Gastroesophageal sphincter (tissue), 4 donors: ENCODE data around the gene ZNF599. TPM values are rescaled to one million over a fixed set of nuclear protein-coding genes. Genes with fewer than 3 reads are reported as not detected.
"Not testable (repeated sequence)": the region's sequence is repeated elsewhere in the genome, so short reads cannot be mapped to it uniquely, and the experiment has no call there.

ENCODE experiments used
- ATAC-seq: fragments of 150-250 bp; one replicate; pipeline ENCODE4 v1.9.1; 2016; ENCODE audit warnings: mild to moderate bottlenecking, moderate library complexity
- H3K27ac ChIP-seq, 4 donors: fragments of 200-600 bp; sonication (generic) in 3 of 4; 1 replicate in 3 of 4; 2 replicates in 1 of 4; pipeline ENCODE4 v1.5.1; 2016 to 2019
- H3K27me3 ChIP-seq: fragments of 200-600 bp; sonication (generic); one replicate; pipeline ENCODE4 v1.5.1; 2019
- H3K36me3 ChIP-seq, 2 donors: fragments of 200-600 bp; sonication (generic); one replicate each; pipeline ENCODE4 v1.5.1; 2019; ENCODE audit warnings: control low read depth in 1 of 2
- H3K4me1 ChIP-seq, 3 donors: fragments of 200-600 bp; sonication (generic); 1 replicate in 2 of 3; 2 replicates in 1 of 3; pipeline ENCODE4 v1.5.1; 2016 to 2019; ENCODE audit warnings: control low read depth in 2 of 3
- H3K4me3 ChIP-seq, 2 donors: fragments of 200-600 bp; sonication (generic); one replicate each; pipeline ENCODE4 v1.5.1; 2019; ENCODE audit warnings: mild to moderate bottlenecking in 1 of 2, moderate library complexity in 1 of 2
- H3K9me3 ChIP-seq, 3 donors: fragments of 200-600 bp; sonication (generic); one replicate each; pipeline ENCODE4 v1.5.1; 2017 to 2019; ENCODE audit warnings: control low read depth in 2 of 3
- CTCF ChIP-seq, 4 experiments: fragments of 200-600 bp in 2 of 4; fragments of 450-650 bp in 2 of 4; sonication (generic) in 1 of 4; IDR thresholded peaks; one replicate each; pipeline ENCODE4 v1.5.1; 2017 to 2019; ENCODE audit warnings: antibody characterized with exemption in 4 of 4, mild to moderate bottlenecking in 2 of 4, moderate library complexity in 2 of 4
- EP300 ChIP-seq: sonication (generic); formaldehyde crosslinking; IDR thresholded peaks from one replicate; pipeline ENCODE4 v1.6.1; 2017; ENCODE audit warnings: antibody characterized with exemption, mild to moderate bottlenecking
- POLR2A ChIP-seq, 2 donors: fragments of 450-650 bp; IDR thresholded peaks; one replicate each; pipeline ENCODE4 v1.6.1; 2017; ENCODE audit warnings: antibody characterized with exemption in 2 of 2, mild to moderate bottlenecking in 2 of 2, moderate library complexity in 1 of 2
- POLR2AphosphoS5 ChIP-seq: sonication (generic); formaldehyde crosslinking; IDR thresholded peaks from one replicate; pipeline ENCODE4 v1.6.1; 2017; ENCODE audit warnings: antibody characterized with exemption
- WGBS, 2 donors: methylation state at CpG; one replicate each; pipeline ENCODE4 v1.1.5; 2018; ENCODE audit warnings: low coverage in 1 of 2; 5-methylcytosine and 5-hydroxymethylcytosine counted together
- total RNA-seq, 4 donors: library from RNA; depleted of rRNA; stranded (reverse); fragments of >200 nt; gene quantifications; one replicate each; pipeline ENCODE4 v1.1.0, GENCODE V29; 2016

ZNF599 gene
- total RNA-seq, 4 donors from 2014 or later, result 4.8 to 7.1 (median 5.6) TPM

GRCh38 chr19:34804115-34804514 lies 31.1 kb upstream of the ZNF599 start:
- WGBS, 2 donors, result 83 to 85% methylated on average over 4 of the region's 4 CpGs
- no peak for TF ChIP-seq CTCF (IDR thresholded peaks at IDR 0.05)
- TF ChIP-seq POLR2A (IDR thresholded peaks at IDR 0.05), result no peak
- TF ChIP-seq EP300, result no peak
- no peak for TF ChIP-seq POLR2AphosphoS5
- no peak for ATAC-seq

GRCh38 chr19:34796953-34797352 lies 23.9 kb upstream of the ZNF599 start:
- not testable (repeated sequence) for ATAC-seq, H3K27me3 ChIP-seq, H3K4me1 ChIP-seq, H3K4me3 ChIP-seq, H3K27ac ChIP-seq, H3K36me3 ChIP-seq
- 84% methylated on average over 6 of the region's 6 CpGs; no CpG with 5 or more reads in 1 of the 2 donors for WGBS, 2 donors
- peaks cover 0 to 15% (median 0%) of the 10 kb centered on the region in 3 donors for H3K9me3 ChIP-seq

More at GRCh38 chr19:34804115-34804514, 31.1 kb upstream of the ZNF599 start:
- Histone ChIP-seq H3K4me3 (no peak overlapping the region), H3K36me3 (no peaks in the 10 kb centered on the region), H3K9me3 (peaks cover 0 to 35% (median 0%) of the 10 kb centered on the region in 3 donors), H3K27ac (no peak overlapping the region), H3K27me3 (peaks cover 13% of the 10 kb centered on the region), H3K4me1 (no peaks in the 10 kb centered on the region)

DNA sequence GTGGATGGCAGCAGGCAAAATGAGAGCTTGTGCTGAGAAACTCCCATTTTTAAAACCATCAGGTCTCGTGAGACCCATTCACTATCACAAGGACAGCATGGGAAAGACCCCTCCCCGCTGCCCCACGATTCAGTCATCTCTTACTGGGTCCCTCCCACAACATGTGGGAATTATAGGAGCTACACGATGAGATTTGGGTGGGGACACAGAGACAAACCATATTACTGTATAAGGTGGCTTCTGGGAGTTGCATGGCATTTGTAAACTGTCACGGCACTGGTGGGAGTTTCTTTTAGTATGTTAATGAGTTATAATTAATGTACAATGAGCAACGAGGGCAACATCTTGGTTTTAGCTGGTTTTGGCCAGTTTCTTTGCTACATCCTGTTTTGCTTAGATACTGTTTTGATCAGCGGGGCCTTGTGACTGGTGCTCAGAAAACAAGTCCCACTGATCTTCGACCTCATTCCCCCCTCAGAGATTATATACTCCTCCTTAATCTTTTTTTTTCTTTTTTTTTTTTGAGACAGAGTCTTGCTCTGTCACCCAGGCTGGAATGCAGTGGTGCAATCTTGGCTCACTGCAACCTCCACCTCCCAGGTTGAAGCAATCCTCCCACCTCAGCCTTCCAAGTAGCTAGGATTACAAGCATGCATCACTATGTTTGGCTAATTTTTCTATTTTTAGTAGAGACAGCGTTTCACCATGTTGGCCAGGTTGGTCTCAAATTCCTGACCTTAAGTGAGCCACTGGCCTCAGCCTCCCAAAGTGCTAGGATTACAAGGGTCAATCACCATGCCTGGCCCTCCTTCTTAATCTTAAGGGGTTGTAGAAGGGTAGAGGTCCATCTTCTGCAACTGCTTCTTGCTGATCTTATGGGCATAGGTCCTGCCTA lies 21.3 kb upstream of the ZNF599 start:
- WGBS, 2 donors, result 77 to 79% methylated on average over 4 to 9 of the region's 9 CpGs
- Histone ChIP-seq H3K4me1 (no peaks in the 10 kb centered on the region), H3K36me3 (no peaks in the 10 kb centered on the region), H3K27ac (no peak overlapping the region), H3K9me3 (no peaks in the 10 kb centered on the region), H3K27me3 (peaks cover 6% of the 10 kb centered on the region), H3K4me3 (no peak overlapping the region)
- ATAC-seq, result no peak
- TF ChIP-seq EP300 (no peak), POLR2AphosphoS5 (no peak), POLR2A (IDR thresholded peaks at IDR 0.05) (no peak), CTCF (IDR thresholded peaks at IDR 0.05) (no peak)

DNA sequence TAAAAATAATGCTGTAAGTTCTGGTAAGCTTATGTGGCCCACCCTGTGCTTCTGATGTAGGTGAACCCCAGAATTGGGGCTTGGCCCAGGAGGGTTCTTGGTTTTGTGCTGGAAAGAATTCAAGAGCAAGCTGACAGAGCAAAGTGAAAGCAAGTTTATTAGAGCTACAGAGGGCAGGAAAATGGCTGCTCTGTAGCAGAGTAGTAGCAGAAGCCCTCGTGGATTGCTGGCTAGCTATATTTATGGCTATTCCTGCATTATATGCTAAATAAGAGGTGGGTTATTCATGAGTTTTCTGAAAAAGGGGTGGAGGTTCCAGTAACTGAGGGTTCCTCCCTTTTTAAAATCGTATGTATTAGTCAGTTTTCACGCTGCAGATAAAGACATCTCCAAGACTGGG lies 20.6 kb upstream of the ZNF599 start:
- no peak overlapping the region for H3K27ac ChIP-seq
- no peaks in the 10 kb centered on the region for H3K9me3 ChIP-seq
- 33 to 56% methylated on average over 1 to 3 of the region's 3 CpGs for WGBS, 2 donors
- TF ChIP-seq POLR2AphosphoS5 (no peak), POLR2A (IDR thresholded peaks at IDR 0.05) (no peak), CTCF (IDR thresholded peaks at IDR 0.05) (no peak), EP300 (no peak)
- ATAC-seq, result no peak
- H3K27me3 ChIP-seq, result peaks cover 6% of the 10 kb centered on the region
- no peak overlapping the region for H3K4me3 ChIP-seq
- no peaks in the 10 kb centered on the region for H3K4me1 ChIP-seq
- H3K36me3 ChIP-seq, result no peaks in the 10 kb centered on the region

GRCh38 chr19:34788074-34788473 lies 15.1 kb upstream of the ZNF599 start:
- H3K4me3 ChIP-seq, result no peak overlapping the region
- no peak for ATAC-seq
- H3K27ac ChIP-seq, result no peak overlapping the region

More at GRCh38 chr19:34788074-34788473, 15.1 kb upstream of the ZNF599 start:
- TF ChIP-seq CTCF (IDR thresholded peaks at IDR 0.05) (no peak), POLR2AphosphoS5 (no peak), EP300 (no peak), POLR2A (IDR thresholded peaks at IDR 0.05) (no peak)
- no peaks in the 10 kb centered on the region for H3K9me3 ChIP-seq
- H3K36me3 ChIP-seq, result no peaks in the 10 kb centered on the region
- no peaks in the 10 kb centered on the region for H3K4me1 ChIP-seq
- H3K27me3 ChIP-seq, result peaks cover 6% of the 10 kb centered on the region
- WGBS, 2 donors, result 49 to 79% methylated on average over 2 of the region's 2 CpGs
